Thoracic aorta (tissue), 2 donors: ENCODE measurements around the gene PRDM16. TPM values are rescaled to one million over a fixed set of nuclear protein-coding genes. Genes with fewer than 3 reads are reported as not detected.
A peak's percentile ranks its signal among the peaks of the same experiment; 100 is the strongest.

Source experiments
- ATAC-seq: fragments of 150-250 bp; one replicate; pipeline ENCODE4 v1.8.0; 2017; ENCODE audit warnings: low read depth; ENCODE audit not compliant: insufficient number of reproducible peaks, low FRiP score
- DNase-seq: peaks from one replicate; pipeline ENCODE4 v3.0.0-alpha.2; 2020; ENCODE audit warnings: low spot score
- H3K27ac ChIP-seq, 2 donors: fragments of 200-600 bp; sonication (generic); 1 replicate in 1 of 2; 2 replicates in 1 of 2; pipeline ENCODE4 v1.5.1; 2016; ENCODE audit warnings: mild to moderate bottlenecking in 2 of 2, moderate library complexity in 2 of 2
- H3K27me3 ChIP-seq: fragments of 200-600 bp; sonication (generic); replicated peaks from 2 replicates; pipeline ENCODE4 v1.6.0; 2016; ENCODE audit warnings: mild to moderate bottlenecking; ENCODE audit not compliant: insufficient read depth
- H3K36me3 ChIP-seq: fragments of 200-600 bp; sonication (generic); one replicate; pipeline ENCODE4 v1.5.1; 2016
- H3K4me1 ChIP-seq, 2 donors: fragments of 200-600 bp; sonication (generic); 1 replicate in 1 of 2; 2 replicates in 1 of 2; pipeline versions ENCODE4 v1.5.1 to v1.6.0; 2016; ENCODE audit warnings: low read depth in 2 of 2, mild to moderate bottlenecking in 1 of 2; ENCODE audit not compliant: control insufficient read depth in 1 of 2
- H3K4me3 ChIP-seq: fragments of 200-600 bp; sonication (generic); 2 replicates; pipeline ENCODE4 v1.5.1; 2016; ENCODE audit warnings: mild to moderate bottlenecking
- H3K9me3 ChIP-seq: fragments of 200-600 bp; sonication (generic); 2 replicates; pipeline ENCODE4 v1.5.1; 2016
- total RNA-seq, 2 donors: library from RNA; depleted of rRNA; stranded (reverse); fragments of >200 nt; gene quantifications; one replicate each; pipeline versions ENCODE4 v1.1.0 to v1.2.3, GENCODE V29; 2016
- TF ChIP-seq, protein P1 (sequence below): fragments of 200-600 bp; sonication (generic); IDR thresholded peaks from one replicate; pipeline ENCODE4 v1.5.1; 2019; ENCODE audit warnings: antibody characterized with exemption

The PRDM16 gene
- total RNA-seq, 2 donors from 2014 or later, result 68.9 to 85.4 TPM

DNA sequence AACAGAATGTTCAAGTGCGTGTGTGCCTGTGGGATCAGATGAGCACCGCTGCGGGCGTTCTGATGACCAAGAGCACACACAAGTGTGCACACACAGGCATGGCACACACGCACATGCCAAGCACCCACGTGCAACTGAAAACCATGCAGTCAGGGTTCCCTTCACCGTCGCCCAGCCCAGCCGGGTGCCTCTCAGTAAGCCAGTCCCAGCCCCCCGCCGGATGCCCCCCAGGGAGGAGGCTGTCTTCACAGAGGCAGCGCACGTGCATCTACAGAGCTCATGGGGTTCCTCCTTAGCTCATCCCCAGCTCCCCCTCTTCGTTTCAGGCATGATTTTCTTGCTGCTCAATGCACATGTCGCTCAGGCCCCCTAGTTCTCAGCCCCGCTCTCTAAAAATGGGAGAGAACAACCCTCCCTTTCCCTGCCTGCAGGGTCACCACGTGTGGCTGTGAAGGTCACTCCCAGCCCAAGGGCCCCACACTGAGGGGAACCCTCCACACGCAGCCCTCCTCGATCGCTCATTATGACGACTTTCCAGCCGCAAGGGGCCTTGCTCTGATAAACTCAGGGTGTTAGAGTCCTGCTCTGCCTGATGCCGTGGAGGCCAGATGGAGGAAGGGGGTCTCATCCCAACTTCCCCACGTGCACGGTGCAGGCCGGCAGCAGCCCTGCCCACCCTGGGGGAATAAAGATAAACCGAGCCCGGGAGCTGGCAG is 355.1 kb downstream of the PRDM16 start:
- no peak for ATAC-seq
- H3K27ac ChIP-seq, result peak overlapping the region; percentile 73 to 85
- TF ChIP-seq, protein P1, sequence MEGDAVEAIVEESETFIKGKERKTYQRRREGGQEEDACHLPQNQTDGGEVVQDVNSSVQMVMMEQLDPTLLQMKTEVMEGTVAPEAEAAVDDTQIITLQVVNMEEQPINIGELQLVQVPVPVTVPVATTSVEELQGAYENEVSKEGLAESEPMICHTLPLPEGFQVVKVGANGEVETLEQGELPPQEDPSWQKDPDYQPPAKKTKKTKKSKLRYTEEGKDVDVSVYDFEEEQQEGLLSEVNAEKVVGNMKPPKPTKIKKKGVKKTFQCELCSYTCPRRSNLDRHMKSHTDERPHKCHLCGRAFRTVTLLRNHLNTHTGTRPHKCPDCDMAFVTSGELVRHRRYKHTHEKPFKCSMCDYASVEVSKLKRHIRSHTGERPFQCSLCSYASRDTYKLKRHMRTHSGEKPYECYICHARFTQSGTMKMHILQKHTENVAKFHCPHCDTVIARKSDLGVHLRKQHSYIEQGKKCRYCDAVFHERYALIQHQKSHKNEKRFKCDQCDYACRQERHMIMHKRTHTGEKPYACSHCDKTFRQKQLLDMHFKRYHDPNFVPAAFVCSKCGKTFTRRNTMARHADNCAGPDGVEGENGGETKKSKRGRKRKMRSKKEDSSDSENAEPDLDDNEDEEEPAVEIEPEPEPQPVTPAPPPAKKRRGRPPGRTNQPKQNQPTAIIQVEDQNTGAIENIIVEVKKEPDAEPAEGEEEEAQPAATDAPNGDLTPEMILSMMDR, result no peak
- H3K9me3 ChIP-seq, result no peaks in the 10 kb centered on the region
- peaks cover 28 to 47% of the 10 kb centered on the region in 2 donors for H3K4me1 ChIP-seq
- peaks cover 52% of the 10 kb centered on the region for H3K36me3 ChIP-seq
- no peaks in the 10 kb centered on the region for H3K27me3 ChIP-seq
- H3K4me3 ChIP-seq, result no peak overlapping the region
- DNase-seq, result no peak

DNA sequence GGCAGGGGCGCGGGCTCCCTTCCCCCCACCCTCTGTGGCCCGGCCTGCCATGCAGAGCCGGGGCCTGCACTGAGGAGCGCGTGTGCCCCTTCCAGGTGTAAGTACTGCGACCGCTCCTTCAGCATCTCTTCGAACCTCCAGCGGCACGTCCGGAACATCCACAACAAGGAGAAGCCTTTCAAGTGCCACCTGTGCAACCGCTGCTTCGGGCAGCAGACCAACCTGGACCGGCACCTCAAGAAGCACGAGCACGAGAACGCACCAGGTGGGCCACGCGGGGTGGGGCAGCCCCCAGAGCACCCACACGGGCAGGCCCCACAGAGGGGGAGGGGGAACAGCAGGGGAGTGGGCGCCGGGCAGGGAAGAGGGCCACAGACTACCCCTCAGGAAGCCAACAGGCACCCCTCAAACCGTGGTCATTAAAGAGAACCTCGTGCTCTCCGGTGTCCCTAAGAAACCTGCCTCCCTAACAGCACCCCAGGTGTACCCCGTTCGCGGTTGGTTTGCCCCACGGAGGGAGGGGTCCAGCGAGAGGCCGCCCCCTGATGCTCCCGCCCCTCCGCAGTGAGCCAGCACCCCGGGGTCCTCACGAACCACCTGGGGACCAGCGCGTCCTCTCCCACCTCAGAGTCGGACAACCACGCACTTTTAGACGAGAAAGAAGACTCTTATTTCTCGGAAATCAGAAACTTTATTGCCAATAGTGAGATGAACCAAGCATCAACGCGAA is 356.6 kb downstream of the PRDM16 start:
- H3K36me3 ChIP-seq, result peaks cover 54% of the 10 kb centered on the region
- DNase-seq (no peak), ATAC-seq (no peak)
- H3K4me1 ChIP-seq, result peaks cover 21 to 34% of the 10 kb centered on the region in 2 donors
- no peak overlapping the region for H3K4me3 ChIP-seq
- H3K9me3 ChIP-seq, result no peaks in the 10 kb centered on the region
- TF ChIP-seq, protein P1, result no peak
- no peaks in the 10 kb centered on the region for H3K27me3 ChIP-seq
- no peak overlapping the region for H3K27ac ChIP-seq

DNA sequence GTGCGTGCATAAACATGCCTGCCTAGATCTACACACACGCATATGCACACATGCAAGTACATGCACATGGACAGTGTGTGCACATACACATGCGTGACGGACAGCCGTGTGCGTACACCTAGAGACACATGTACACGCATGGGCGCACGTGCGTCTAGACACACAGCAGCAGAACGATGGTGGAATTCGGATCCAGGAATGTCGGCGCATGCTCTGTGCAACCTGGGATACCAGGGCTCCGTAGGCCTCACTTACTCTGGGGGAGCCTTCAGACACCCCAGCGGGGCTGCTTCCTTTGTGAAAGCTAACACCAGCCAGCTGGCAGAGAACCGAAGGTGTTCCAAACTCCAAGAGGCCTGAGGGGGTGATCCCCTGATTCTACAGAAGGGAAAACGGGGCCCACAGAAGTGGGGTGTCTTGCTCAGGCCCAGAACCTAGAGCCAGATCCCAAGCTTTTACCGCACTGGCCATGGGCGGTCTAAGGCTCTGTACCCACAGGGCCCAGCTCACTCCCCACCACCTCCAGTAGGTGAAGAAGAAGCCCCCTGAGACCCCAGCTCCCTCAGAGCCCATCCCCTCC is 358.0 kb downstream of the PRDM16 start:
- no peak for DNase-seq
- no peaks in the 10 kb centered on the region for H3K27me3 ChIP-seq

DNA sequence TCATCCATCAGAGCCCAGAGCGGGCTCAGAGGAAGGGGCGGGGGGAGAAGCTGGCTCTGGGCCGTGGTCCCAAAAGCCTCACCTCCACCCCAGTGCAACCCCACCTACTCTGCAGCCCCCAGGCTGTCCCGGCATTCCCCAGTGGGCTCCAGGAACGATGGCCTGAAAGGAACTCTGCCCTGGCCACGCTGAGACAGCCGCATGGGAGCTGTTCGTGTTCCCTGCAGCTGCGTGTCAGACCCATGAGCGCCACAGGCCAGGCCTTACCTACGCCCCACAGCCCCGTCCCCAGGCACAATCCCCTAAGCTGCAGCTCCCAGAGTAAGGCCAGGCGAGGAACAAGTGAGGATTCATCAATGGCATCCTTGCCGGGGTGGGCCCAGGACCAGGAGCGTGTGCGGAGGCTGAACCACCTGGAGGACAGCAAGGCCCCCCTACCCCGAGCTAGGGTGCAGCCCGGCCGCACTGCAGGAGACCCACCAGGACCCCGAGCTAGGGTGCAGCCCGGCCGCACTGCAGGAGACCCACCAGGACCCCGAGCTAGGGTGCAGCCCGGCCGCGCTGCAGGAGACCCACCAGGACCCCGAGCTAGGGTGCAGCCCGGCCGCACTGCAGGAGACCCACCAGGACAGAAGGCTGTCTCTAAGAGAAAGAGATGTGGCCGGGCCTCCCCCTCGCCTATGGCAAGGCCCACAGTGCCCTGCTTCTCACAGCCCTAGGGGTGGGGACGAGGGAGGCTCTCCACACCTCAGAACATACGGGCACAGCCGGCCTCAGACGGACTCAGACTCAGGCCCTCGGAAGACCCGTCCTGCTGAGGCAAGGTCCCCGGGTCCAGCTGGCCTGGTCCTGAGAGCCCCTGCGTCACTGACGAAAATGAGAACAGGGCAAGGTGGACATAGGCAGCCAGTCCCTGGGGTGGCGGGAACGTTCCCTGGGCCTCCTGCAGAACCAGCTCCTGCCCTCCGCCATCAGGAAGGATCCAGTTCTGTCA is 359.0 kb downstream of the PRDM16 start:
- TF ChIP-seq, protein P1, result no peak
- ATAC-seq, result no peak
- no peak overlapping the region for H3K27ac ChIP-seq
- DNase-seq, result no peak
- H3K36me3 ChIP-seq, result peaks cover 62% of the 10 kb centered on the region
- no peaks in the 10 kb centered on the region for H3K9me3 ChIP-seq
- no peaks in the 10 kb centered on the region for H3K27me3 ChIP-seq
- peaks cover 8 to 19% of the 10 kb centered on the region in 2 donors for H3K4me1 ChIP-seq
- H3K4me3 ChIP-seq, result no peak overlapping the region

More for the DNA sequence above, 358.0 kb downstream of the PRDM16 start:
- no peak for ATAC-seq
- no peaks in the 10 kb centered on the region for H3K9me3 ChIP-seq
- peaks cover 55% of the 10 kb centered on the region for H3K36me3 ChIP-seq
- no peak overlapping the region for H3K4me3 ChIP-seq
- no peak overlapping the region for H3K27ac ChIP-seq
- peaks cover 18 to 28% of the 10 kb centered on the region in 2 donors for H3K4me1 ChIP-seq
- TF ChIP-seq, protein P1, result no peak
